HG02588 (cell line): ENCODE measurements around the gene MEF2A.

ENCODE experiments used
- ATAC-seq: cut with Tn5 transposase; IDR thresholded peaks from one replicate; pipeline ENCODE4 v1.9.1; 2021; ENCODE audit warnings: mild to moderate bottlenecking, moderate library complexity; ENCODE audit not compliant: unreplicated experiment

Gene MEF2A

GRCh38 chr15:99753066-99753465 lies 187.3 kb downstream of the MEF2A start:
- no peak for ATAC-seq

GRCh38 chr15:99755692-99756409 lies 190.1 kb downstream of the MEF2A start:
- peak; percentile 88 for ATAC-seq

GRCh38 chr15:99762288-99762687 lies 196.5 kb downstream of the MEF2A start:
- ATAC-seq, result no peak

GRCh38 chr15:99763827-99764226 lies 198.0 kb downstream of the MEF2A start:
- no peak for ATAC-seq

GRCh38 chr15:99764522-99764921 lies 198.7 kb downstream of the MEF2A start:
- ATAC-seq, result no peak
